Frontal cortex (tissue), 4 donors: Measurements from ENCODE around the gene BCLAF1. TPM values are rescaled to one million over a fixed set of nuclear protein-coding genes. Genes with fewer than 3 reads are reported as not detected.

ENCODE experiments used
- DNase-seq, 2 donors: peaks; one replicate each; pipeline ENCODE4 v3.0.0; 2012; ENCODE audit warnings: low spot score in 2 of 2
- FAIRE-seq: peaks from 2 replicates; lab custom pipeline; 2012; peaks lifted over from hg19 to GRCh38; lab: Jason Lieb, UNC
- total RNA-seq: library from RNA; depleted of rRNA; stranded (reverse); fragments of >200 nt; gene quantifications from one replicate; pipeline ENCODE4 v1.2.3, GENCODE V29; 2014
- donor health status: control.
- donor health status: control.
- donor health status: control.

The BCLAF1 gene, protein sequence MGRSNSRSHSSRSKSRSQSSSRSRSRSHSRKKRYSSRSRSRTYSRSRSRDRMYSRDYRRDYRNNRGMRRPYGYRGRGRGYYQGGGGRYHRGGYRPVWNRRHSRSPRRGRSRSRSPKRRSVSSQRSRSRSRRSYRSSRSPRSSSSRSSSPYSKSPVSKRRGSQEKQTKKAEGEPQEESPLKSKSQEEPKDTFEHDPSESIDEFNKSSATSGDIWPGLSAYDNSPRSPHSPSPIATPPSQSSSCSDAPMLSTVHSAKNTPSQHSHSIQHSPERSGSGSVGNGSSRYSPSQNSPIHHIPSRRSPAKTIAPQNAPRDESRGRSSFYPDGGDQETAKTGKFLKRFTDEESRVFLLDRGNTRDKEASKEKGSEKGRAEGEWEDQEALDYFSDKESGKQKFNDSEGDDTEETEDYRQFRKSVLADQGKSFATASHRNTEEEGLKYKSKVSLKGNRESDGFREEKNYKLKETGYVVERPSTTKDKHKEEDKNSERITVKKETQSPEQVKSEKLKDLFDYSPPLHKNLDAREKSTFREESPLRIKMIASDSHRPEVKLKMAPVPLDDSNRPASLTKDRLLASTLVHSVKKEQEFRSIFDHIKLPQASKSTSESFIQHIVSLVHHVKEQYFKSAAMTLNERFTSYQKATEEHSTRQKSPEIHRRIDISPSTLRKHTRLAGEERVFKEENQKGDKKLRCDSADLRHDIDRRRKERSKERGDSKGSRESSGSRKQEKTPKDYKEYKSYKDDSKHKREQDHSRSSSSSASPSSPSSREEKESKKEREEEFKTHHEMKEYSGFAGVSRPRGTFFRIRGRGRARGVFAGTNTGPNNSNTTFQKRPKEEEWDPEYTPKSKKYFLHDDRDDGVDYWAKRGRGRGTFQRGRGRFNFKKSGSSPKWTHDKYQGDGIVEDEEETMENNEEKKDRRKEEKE
- total RNA-seq, result 170 TPM

DNA sequence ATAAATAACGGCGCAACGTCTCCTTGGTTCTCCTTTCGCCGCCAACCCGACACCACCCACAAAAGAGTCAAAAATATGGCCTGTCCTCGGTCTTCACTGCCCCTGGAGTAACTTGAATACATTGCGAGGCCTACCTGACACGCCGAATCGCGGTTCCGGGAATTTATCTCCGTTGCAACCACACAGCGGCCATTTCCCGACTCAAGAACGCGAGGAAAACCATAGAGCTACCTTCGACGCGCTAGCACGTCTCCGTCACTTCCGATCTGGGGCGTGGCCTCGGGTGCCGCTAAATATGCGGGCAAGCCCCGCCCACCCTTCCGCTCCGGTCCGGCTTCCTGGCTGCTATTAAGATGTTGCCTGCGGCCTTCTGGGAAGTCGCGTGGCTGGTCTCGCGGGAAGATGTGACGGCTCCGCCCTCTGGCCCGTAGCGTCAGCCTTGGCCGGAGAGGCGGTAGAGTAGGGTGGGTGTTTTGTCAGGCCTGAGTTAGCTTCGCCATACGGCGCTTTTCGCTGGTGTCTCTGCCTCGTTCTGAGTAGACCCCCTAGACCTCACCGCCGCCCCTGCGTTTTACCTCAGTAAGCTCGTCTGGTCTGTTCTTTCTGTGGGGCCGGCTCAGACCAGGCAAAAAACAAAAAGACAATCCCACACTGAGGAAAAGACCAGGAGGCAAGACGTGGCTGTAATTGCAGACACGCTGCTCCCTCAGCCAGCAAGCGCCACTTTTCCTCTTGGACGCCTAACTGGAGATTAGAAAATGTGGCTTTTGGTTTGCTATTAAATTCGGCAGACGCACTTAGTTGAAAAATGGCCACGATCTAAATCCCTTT lies at the start of gene BCLAF1:
BCLAF1 (minus strand) TSS at position 268 of the 831 bp plus-strand sequence. CDS start 9,980 bp downstream, outside the sequence.
- FAIRE-seq, result peak; percentile 70

DNA sequence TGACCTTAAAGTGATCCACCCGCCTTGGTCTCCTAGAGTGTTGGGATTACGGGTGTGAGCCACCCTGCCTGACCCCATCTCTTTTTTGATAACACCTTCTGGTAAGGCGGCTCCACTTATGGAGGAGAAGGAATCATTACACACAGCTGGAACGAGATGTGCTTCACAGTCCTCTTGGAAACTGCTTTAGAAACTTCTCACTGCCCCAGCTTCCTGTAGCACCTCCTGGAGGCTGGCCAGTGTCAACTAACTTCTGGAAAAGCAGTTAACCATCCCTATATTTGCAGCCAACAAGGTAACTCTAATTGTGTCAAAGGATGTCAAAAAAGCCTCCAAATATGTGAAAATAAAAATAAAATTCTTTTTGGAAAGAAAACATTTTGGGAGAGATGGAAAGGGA lies 48.8 kb upstream of the BCLAF1 start:
- FAIRE-seq (no peak), DNase-seq (no peak)

More for the DNA sequence above, at the start of gene BCLAF1:
- DNase-seq, result peak; percentile 85 to 87

DNA sequence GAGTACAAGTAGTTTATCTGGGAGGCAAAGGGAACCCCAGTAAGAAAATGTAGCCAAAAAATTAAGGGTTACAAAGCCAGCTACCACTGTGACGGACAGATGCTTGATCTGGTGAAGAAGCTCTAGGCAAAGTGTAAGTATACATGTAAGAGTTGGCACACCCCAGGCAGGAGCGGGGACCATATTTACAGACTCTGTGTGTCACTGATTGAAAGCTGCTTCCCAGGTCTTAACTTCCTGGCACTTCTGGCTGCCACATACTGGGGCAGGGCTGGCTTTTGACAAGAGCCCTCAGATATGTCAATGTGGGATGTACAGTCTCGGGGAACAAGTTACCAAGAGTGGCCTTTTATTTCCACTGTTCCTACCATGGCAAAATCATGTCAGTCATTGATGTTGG lies 48.0 kb upstream of the BCLAF1 start:
- FAIRE-seq, result no peak
- no peak for DNase-seq

DNA sequence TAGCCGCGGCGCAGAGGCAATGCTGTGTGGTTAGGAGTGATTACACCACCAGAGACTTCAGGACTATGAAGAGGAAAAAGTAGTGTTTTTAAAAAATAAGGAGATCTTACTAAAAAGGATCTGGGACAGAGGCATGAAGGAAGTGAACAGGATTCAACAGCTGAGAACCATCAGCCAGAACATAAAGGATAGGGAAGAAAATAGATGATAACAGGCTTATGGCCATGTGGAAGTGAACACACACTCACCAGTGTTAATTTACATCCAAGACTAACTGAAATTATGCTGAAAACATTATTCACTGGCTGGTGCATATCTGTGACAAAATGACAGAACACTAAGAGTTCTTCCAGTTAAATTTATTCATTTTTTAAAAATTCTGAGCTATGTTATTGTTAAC lies 47.5 kb upstream of the BCLAF1 start:
- DNase-seq (no peak), FAIRE-seq (no peak)

DNA sequence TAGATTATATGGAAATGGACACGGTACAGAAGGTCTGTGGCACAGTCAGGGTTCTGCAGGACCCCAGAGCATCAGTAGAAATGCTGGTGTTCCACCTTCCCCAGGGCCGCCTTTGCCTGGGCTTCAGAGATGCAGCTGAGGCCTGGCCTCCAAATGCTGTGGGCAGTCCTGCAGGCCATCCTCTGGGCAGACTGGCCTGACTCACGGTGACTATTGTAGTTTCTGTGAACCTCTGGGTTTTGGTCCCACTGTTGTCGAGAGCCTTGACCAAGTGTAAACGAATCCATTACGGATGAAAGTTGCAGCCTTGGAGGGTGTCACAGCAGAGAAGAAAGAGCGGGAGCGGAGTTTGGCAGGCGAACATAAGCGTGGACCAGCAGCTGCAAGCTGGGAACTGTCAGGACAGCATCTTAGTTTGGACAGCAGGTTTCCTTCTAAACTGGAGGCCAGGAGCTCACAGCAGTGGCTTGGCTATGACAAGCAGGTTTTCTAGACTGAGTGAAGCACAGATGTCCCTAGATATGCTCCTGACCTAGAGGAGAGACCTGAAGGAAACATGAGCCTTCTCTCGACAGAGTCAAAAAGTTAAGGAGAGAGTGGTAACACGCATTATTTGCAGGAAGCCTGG lies 46.2 kb upstream of the BCLAF1 start:
- DNase-seq (no peak), FAIRE-seq (no peak)

DNA sequence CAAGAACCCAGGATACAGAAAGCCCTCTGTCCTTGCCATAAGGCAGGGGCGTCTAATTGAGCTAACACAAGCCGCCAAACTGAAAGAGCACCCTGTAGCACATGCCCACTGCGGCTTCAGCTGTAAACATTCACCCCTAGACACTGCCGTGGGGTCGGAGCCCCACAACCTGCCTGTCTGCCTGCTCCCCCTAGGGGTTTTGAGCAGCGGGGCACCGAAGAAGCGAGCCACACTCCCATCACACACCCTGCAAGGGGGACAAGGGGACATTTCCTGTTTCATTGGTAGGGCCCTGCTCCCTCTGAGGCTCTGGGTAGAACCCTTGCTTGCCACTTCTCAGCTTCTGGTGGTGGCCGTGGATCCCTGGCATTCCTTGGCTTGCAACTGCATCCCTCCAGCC lies 45.2 kb upstream of the BCLAF1 start:
- DNase-seq (no peak), FAIRE-seq (no peak)

DNA sequence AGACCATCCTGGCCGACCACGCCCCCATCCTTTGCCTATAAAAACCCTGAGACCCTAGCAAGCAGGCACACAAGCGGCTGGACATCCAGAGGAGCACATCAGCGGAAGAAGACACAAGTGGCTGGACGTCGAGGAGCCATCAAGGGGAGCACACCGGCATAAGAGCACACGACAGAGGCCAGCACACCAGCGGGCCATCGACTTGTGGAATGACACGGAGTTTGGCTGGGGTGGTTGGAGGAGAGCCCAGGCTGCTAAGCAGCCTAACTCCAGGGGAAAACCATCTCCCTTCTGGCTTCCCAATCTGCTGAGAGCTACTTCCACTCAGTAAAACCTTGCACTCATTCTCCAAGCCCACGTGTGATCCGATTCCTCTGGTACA lies 44.8 kb upstream of the BCLAF1 start:
- DNase-seq (no peak), FAIRE-seq (no peak)

DNA sequence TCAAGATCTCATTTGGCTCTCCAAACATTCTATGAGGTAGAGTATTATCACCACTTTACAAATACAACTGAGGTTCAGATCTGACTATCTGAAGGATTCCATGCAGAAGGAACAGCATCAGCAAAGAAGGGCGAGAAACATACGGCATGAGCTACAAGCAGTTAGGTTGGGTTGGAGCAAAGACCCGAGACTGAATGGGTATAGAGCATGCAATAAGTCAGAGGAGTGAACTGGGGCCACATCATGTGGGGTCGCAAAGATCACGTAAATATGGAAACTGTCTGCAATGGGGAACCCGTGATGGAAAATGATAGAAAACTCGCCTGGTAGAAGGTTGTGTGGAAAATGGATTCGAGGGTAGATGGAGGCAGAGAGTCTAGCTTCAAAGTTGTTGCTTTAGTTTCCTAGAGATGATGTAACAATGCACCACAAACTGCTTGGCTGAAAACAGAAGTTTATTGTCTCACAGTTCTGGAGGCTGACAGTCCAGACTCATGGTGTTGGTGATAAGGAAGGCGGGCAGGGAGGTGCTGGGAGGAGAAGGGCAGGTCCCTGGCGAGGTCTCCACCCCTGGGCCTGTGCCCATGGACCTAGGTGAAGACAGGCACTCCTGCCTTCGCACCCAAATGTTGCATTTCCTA lies 44.3 kb upstream of the BCLAF1 start:
- DNase-seq (no peak), FAIRE-seq (no peak)

DNA sequence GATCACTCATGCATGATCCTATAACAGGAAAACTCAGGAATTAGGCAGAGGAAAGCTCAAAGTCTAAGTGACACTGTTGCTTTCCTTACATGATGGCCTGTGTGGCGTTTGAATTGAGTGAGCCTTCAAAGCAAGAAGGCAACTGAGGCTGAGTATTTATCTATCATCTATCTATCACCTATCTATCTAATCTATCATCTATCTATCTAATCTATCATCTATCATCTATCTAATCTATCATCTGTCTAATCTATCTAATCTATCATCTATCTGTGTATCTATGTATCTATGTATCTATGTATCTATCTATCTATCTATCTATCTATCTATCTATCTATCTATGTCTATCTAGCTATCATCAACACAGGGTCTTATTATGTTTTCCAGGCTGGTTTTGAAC lies 41.8 kb upstream of the BCLAF1 start:
- FAIRE-seq (no peak), DNase-seq (no peak)

DNA sequence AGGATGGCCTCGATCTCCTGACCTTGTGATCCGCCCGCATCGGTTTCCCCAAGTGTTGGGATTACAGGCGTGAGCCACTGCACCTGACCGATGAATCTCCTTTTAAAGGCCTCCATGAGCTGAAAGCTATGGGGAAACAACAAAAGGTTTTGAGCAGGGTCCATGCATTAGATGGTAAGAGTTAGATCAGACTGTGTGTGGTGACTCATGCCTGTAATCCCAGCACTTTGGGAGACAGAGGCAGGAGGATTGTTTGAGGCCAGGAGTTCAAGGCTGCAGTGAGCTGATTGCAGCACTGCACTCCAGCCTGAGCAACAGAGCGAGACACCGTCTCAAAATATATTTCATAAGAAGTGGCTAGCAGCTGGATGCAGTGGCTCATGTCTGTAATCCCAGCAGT lies 41.0 kb upstream of the BCLAF1 start:
- FAIRE-seq (no peak), DNase-seq (no peak)

DNA sequence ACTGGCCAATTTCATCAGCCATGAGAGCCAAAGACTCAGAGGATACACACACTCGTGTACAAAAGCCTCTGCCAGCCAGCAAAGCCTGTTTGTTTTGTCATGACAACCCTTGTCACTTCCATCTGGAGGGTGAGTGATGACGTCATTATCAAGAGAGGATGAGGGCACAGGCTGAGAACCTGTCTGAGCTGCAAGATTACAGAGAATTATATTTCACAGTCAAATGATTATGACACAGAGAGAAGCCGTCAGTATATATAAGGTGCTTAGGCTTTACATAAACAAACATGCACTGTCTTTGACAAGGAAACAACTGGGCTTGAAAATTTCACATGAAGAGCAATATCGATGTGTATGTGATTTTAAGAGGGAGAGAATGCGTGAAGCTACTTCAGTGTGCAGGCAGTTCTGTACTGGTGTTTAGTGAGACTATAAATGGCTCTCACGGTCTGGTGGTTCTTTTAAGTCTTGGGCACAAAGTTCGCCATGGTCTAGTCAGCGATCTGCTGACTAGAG lies 36.5 kb upstream of the BCLAF1 start:
- FAIRE-seq (no peak), DNase-seq (no peak)

DNA sequence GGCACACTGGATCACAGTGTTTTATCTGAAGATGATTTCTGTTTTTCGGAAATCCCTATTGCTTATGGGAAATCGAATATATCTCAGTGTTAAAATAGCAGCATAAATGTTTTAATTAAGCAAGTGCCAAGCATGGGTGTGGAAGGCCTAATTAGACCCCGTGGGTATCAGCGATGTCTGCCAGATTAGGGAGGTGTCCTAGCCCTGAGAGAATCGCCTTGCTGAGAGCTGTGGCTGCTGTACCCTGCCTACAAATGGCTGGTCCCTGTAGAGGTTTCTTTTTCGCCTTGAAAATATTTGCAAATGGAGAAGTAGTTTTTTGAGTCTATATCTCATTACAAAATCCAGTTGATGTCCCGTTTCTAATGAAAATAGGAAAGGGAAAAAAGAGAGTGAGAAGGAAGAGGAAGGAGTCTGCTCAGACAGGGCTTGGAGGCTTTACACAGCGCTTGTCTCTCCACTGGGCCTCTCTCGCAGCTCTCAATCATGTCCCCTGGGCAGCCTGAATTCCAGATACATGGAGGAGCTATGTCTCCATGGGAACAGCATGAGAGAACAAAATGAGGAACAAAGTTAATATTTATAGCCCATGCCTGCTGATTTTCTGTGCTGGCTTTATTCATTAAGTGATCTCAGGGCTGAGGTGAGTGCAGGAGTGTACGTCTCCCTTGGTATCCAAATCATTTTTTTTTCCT lies 35.2 kb upstream of the BCLAF1 start:
- no peak for DNase-seq

DNA sequence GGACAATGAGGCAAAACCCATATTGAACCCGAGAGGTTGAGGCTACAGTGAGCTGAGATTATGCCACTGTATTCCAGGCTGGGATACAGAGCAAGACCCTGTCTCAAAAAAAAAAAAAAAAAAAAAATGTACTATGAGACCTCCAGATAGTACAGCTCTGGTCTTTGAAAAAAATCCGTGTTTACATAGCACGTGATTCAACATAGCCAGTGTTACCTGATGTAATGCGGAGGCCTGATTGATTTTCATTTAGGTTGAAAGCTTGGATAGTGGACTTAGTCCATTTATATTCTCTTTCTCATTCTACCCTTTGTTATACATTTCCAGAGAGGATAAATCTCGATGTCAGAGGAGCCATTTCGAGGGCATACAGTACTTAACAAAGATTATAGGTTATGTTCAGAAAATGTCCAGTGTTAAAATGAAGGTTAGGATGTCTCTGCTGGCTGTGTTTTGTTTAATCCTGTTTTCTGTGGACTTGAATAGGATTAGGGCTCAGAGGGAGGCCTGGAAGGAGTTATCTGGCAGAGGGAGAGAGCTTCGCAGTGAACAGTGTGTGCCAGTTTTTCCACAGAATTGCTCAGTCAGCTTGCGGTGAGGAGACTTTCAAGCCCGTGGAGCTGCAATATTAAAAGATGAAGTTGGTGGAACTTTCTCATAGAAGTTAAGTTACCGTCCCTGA lies 33.9 kb upstream of the BCLAF1 start:
- FAIRE-seq (no peak), DNase-seq (no peak)

More for the DNA sequence above, 35.2 kb upstream of the BCLAF1 start:
- FAIRE-seq, result no peak

DNA sequence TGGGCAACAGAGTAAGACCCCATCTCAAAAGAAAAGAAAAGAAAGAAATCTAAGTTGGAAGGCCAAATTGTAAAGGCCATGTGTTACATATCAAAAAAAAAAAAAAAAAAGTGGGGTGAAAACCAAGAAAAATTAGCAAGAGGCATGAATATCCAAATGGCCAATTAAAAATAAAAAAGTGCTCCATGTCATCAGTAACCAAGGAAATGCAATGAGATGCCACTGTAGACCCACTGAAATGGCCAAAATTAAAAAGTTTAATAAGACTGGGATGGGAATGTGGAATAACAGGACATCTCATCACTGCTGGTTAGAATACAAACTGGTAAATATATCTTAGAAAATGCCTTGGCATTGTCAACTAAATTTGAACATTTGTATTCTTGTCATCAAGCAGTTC lies 30.1 kb upstream of the BCLAF1 start:
- DNase-seq (no peak), FAIRE-seq (no peak)

DNA sequence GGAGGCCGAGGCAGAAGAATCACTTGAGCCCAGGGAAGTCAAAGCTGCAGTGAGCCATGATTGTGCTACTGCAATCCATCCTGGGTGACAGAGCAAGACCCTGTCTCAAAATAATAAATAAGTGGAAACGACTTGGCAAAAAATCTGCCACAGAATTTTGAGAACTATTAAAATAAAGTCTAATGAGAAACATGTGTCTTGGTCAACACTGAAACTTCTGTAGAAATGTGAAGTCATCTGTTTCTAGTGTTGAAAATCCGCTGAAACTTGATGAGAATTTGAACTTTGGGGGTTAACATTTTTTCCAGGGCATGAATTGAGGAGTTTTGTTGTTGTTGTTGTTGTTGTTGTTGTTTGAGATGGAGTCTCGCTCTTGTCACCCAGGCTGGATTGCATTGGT lies 29.0 kb upstream of the BCLAF1 start:
- FAIRE-seq, result no peak
- no peak for DNase-seq

DNA sequence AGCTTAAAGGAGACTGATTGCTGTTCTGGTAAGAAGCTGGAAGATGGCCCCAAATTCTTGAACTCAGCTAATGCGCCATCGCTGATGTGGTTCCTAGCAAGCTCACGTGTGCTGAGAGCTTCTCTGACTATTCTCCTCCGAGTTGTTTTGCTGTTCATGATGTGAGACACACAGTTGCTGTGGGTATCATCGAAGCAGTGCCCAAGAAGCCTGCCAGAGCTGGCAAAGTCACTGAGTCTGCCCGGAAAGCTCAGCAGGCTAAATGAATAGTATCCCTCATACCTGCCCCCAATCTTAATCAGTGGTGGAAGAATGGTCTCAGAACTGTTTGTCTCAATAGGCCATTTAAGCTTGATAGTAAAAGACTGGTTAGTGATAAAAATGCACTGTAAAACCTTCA lies 28.3 kb upstream of the BCLAF1 start:
- no peak for DNase-seq
- no peak for FAIRE-seq

DNA sequence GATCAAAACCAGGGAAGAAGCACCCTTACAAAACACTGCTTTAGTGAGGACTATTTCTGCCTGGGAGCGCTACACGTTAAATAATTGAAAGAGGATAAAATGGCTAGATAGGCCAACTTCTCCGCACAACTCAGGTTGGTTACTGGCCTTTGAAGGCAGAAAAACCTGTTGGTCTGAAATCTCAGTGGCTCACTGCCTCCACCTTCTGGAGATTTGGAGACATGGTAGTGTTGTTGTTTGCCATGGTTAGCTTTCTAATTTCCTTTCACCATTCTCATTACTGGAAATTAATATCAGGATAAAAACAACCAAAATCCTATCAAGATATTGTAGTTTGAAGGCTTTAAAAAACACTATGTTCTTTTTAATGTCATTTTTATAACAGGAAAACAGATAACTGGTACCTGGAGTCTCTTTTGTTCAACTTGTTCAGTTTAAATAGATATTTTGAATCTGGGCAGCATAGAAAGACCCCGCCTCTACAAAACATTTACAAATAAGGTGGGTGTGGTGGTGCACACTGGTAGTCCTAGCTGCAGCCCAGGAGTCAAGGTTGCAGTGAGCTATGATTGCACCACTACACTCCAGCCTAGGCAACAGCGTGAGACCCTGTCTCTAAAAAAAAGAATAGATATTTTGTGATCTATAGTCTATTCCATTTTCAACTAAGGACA lies 27.5 kb upstream of the BCLAF1 start:
- FAIRE-seq, result peak; percentile 79
- DNase-seq, result peak; percentile 14 to 40
